ENCODE results near the gene CD163L1. TPM values are rescaled to one million over a fixed set of nuclear protein-coding genes. Genes with fewer than 3 reads are reported as not detected.

The CD163L1 gene
- total RNA-seq, 2 donors from 2014 or later = 8.2 TPM; not detected in 1

- H3K36me3 ChIP-seq = no peaks in the 10 kb centered on the region
- no peak overlapping the region for H3K27ac ChIP-seq
- TF ChIP-seq POLR2AphosphoS5 (IDR thresholded peaks at IDR 0.05) = no peak
- TF ChIP-seq POLR2A (IDR thresholded peaks at IDR 0.05) = no peak
- no peak for TF ChIP-seq CTCF (IDR thresholded peaks at IDR 0.05)
- no peaks in the 10 kb centered on the region for H3K4me1 ChIP-seq (replicated peaks)
- H3K9me3 ChIP-seq = no peaks in the 10 kb centered on the region
- H3K27me3 ChIP-seq (replicated peaks; ENCODE audit: insufficient read depth) = no peaks in the 10 kb centered on the region
- intact Hi-C loops (cut with DNase I) = no loop called here
- H3K4me3 ChIP-seq = no peak overlapping the region
- DNase-seq (ENCODE audit: low spot score) = no peak
- 71% methylated on average over 10 of the region's 10 CpGs for WGBS
Measured at GRCh38 chr12:7369274-7369729, 74.7 kb downstream of the CD163L1 start.

- Histone ChIP-seq H3K4me1 (replicated peaks) (no peaks in the 10 kb centered on the region), H3K4me3 (no peak overlapping the region), H3K27ac (no peak overlapping the region), H3K36me3 (no peaks in the 10 kb centered on the region), H3K27me3 (replicated peaks; ENCODE audit: insufficient read depth) (no peaks in the 10 kb centered on the region), H3K9me3 (no peaks in the 10 kb centered on the region)
- intact Hi-C loops (cut with DNase I) = no loop called here
- no peak for DNase-seq (ENCODE audit: low spot score)
- no peak for TF ChIP-seq POLR2A (IDR thresholded peaks at IDR 0.05)
- TF ChIP-seq CTCF (IDR thresholded peaks at IDR 0.05) = no peak
- no peak for TF ChIP-seq POLR2AphosphoS5 (IDR thresholded peaks at IDR 0.05)
- 81% methylated on average over 3 of the region's 3 CpGs for WGBS
Measured at GRCh38 chr12:7362734-7363133, 81.2 kb downstream of the CD163L1 start.

GRCh38 chr12:7361265-7361664, 82.7 kb downstream of the CD163L1 start:
- intact Hi-C loops (cut with DNase I) = no loop called here
- 93% methylated on average over 1 of the region's 1 CpG for WGBS
- no peaks in the 10 kb centered on the region for H3K27me3 ChIP-seq (replicated peaks; ENCODE audit: insufficient read depth)
- DNase-seq (ENCODE audit: low spot score) = no peak
- no peak overlapping the region for H3K4me3 ChIP-seq
- no peak overlapping the region for H3K27ac ChIP-seq
- H3K9me3 ChIP-seq = no peaks in the 10 kb centered on the region
- no peaks in the 10 kb centered on the region for H3K4me1 ChIP-seq (replicated peaks)
- no peaks in the 10 kb centered on the region for H3K36me3 ChIP-seq
- no peak for TF ChIP-seq CTCF (IDR thresholded peaks at IDR 0.05)
- TF ChIP-seq POLR2AphosphoS5 (IDR thresholded peaks at IDR 0.05) = no peak
- no peak for TF ChIP-seq POLR2A (IDR thresholded peaks at IDR 0.05)

- intact Hi-C loops (cut with DNase I) = no loop called here
- no peaks in the 10 kb centered on the region for H3K36me3 ChIP-seq
- H3K4me3 ChIP-seq = no peak overlapping the region
- no peak for TF ChIP-seq POLR2A (IDR thresholded peaks at IDR 0.05)
- TF ChIP-seq CTCF (IDR thresholded peaks at IDR 0.05) = no peak
- no peak for TF ChIP-seq POLR2AphosphoS5 (IDR thresholded peaks at IDR 0.05)
- H3K27me3 ChIP-seq (replicated peaks; ENCODE audit: insufficient read depth) = no peaks in the 10 kb centered on the region
- no peak for DNase-seq (ENCODE audit: low spot score)
- no peaks in the 10 kb centered on the region for H3K4me1 ChIP-seq (replicated peaks)
- no peak overlapping the region for H3K27ac ChIP-seq
- H3K9me3 ChIP-seq = no peaks in the 10 kb centered on the region
- 68% methylated on average over 4 of the region's 4 CpGs for WGBS
Measured at GRCh38 chr12:7354529-7354928, 89.4 kb downstream of the CD163L1 start.

- no peaks in the 10 kb centered on the region for H3K4me1 ChIP-seq (replicated peaks)
- H3K27me3 ChIP-seq (replicated peaks; ENCODE audit: insufficient read depth) = no peaks in the 10 kb centered on the region
- intact Hi-C loops (cut with DNase I) = no loop called here
- H3K9me3 ChIP-seq = no peaks in the 10 kb centered on the region
- no peak for DNase-seq (ENCODE audit: low spot score)
- TF ChIP-seq POLR2A (IDR thresholded peaks at IDR 0.05) (no peak), POLR2AphosphoS5 (IDR thresholded peaks at IDR 0.05) (no peak), CTCF (IDR thresholded peaks at IDR 0.05) (no peak)
- H3K27ac ChIP-seq = no peak overlapping the region
- H3K4me3 ChIP-seq = no peak overlapping the region
- H3K36me3 ChIP-seq = no peaks in the 10 kb centered on the region
Measured at GRCh38 chr12:7352661-7353060, 91.3 kb downstream of the CD163L1 start.
